ENCODE measurements around the gene FUT2.

The FUT2 gene

GRCh38 chr19:48711106-48711662 is 15.4 kb downstream of the FUT2 start:
- Histone ChIP-seq H3K9me3 (replicated peaks in 1 of 2; ENCODE audit: control insufficient read depth in 2 of 2, insufficient read depth in 1 of 2, low read depth in 1 of 2, low read length in 2 of 2) (no peaks in the 10 kb centered on the region), H3K14ac (ENCODE audit: low read length) (no peak overlapping the region), H3K36me3 (replicated peaks in 1 of 2; ENCODE audit: control insufficient read depth in 2 of 2, insufficient read depth in 2 of 2, low read length in 2 of 2) (no peaks in the 10 kb centered on the region), H2AFZ (ENCODE audit: low read length) (no peak overlapping the region), H3K9ac (ENCODE audit: low read depth, low read length, poor library complexity) (no peak overlapping the region), H2AK5ac (ENCODE audit: low read depth, low read length) (no peak overlapping the region), H3K4ac (ENCODE audit: low read length) (no peak overlapping the region), H3K27me3 (ENCODE audit: control insufficient read depth in 3 of 3, insufficient read depth in 3 of 3, low read depth in 1 of 3, low read length in 3 of 3) (no peaks in the 10 kb centered on the region), H3K79me1 (ENCODE audit: low read depth, low read length) (no peaks in the 10 kb centered on the region), H2BK15ac (ENCODE audit: low read length) (no peak overlapping the region), H3K4me3 (ENCODE audit: low read length in 2 of 2) (no peak overlapping the region), H3K27ac (replicated peaks; ENCODE audit: low read length) (no peak overlapping the region), H2BK12ac (ENCODE audit: low read length) (no peak overlapping the region), H3K4me2 (ENCODE audit: insufficient read depth, low read length, poor library complexity, severe bottlenecking) (no peak overlapping the region), H3K4me1 (ENCODE audit: control insufficient read depth in 2 of 2, insufficient read depth in 1 of 2, low read depth in 1 of 2, low read length in 2 of 2) (peaks cover 11 to 12% of the 10 kb centered on the region in 2 donors), H3K18ac (ENCODE audit: low read length) (no peak overlapping the region), H2BK120ac (ENCODE audit: low read depth, low read length) (no peak overlapping the region), H4K8ac (ENCODE audit: low read depth, low read length) (no peak overlapping the region), H3K23ac (ENCODE audit: low read depth, low read length, poor library complexity) (no peak overlapping the region), H4K91ac (ENCODE audit: low read depth, low read length, poor library complexity) (no peak overlapping the region), H2BK5ac (ENCODE audit: low read length) (no peak overlapping the region)
- no peak for DNase-seq (ENCODE audit: low spot score)
- WGBS, 2 donors (ENCODE audit: extremely low coverage in 2 of 2, insufficient read length in 2 of 2, insufficient replicate concordance in 1 of 2): no CpG with 5 or more reads among the region's 4 CpGs

GRCh38 chr19:48713041-48713863 is 17.5 kb downstream of the FUT2 start:
- Histone ChIP-seq H3K4me2 (ENCODE audit: insufficient read depth, low read length, poor library complexity, severe bottlenecking) (peak overlapping the region; percentile 99), H2BK15ac (ENCODE audit: low read length) (peak overlapping the region; percentile 79), H2AK5ac (ENCODE audit: low read depth, low read length) (peak overlapping the region; percentile 50), H2AFZ (ENCODE audit: low read length) (peak overlapping the region; percentile 92), H3K79me1 (ENCODE audit: low read depth, low read length) (no peaks in the 10 kb centered on the region), H2BK5ac (ENCODE audit: low read length) (peak overlapping the region; percentile 87), H3K4ac (ENCODE audit: low read length) (no peak overlapping the region), H3K9ac (ENCODE audit: low read depth, low read length, poor library complexity) (peak overlapping the region; percentile 86), H3K18ac (ENCODE audit: low read length) (peak overlapping the region; percentile 92), H3K4me1 (ENCODE audit: control insufficient read depth in 2 of 2, insufficient read depth in 1 of 2, low read depth in 1 of 2, low read length in 2 of 2) (peaks cover 17 to 19% of the 10 kb centered on the region in 2 donors), H4K91ac (ENCODE audit: low read depth, low read length, poor library complexity) (no peak overlapping the region), H3K9me3 (replicated peaks in 1 of 2; ENCODE audit: control insufficient read depth in 2 of 2, insufficient read depth in 1 of 2, low read depth in 1 of 2, low read length in 2 of 2) (no peaks in the 10 kb centered on the region), H3K23ac (ENCODE audit: low read depth, low read length, poor library complexity) (peak overlapping the region; percentile 85), H3K27ac (replicated peaks; ENCODE audit: low read length) (no peak overlapping the region), H2BK120ac (ENCODE audit: low read depth, low read length) (no peak overlapping the region), H3K36me3 (replicated peaks in 1 of 2; ENCODE audit: control insufficient read depth in 2 of 2, insufficient read depth in 2 of 2, low read length in 2 of 2) (no peaks in the 10 kb centered on the region), H3K14ac (ENCODE audit: low read length) (peak overlapping the region; percentile 47), H4K8ac (ENCODE audit: low read depth, low read length) (no peak overlapping the region), H3K27me3 (ENCODE audit: control insufficient read depth in 3 of 3, insufficient read depth in 3 of 3, low read depth in 1 of 3, low read length in 3 of 3) (no peaks in the 10 kb centered on the region), H3K4me3 (ENCODE audit: low read length in 2 of 2) (peak overlapping the region; percentile 66 to 99), H2BK12ac (ENCODE audit: low read length) (no peak overlapping the region)
- DNase-seq (ENCODE audit: low spot score): no peak
- WGBS, 2 donors (ENCODE audit: extremely low coverage in 2 of 2, insufficient read length in 2 of 2, insufficient replicate concordance in 1 of 2): no CpG with 5 or more reads among the region's 25 CpGs

- H3K36me3 ChIP-seq (replicated peaks in 1 of 2; ENCODE audit: control insufficient read depth in 2 of 2, insufficient read depth in 2 of 2, low read length in 2 of 2): no peaks in the 10 kb centered on the region
- peak overlapping the region; percentile 89 for H3K27ac ChIP-seq (replicated peaks; ENCODE audit: low read length)
- H4K91ac ChIP-seq (ENCODE audit: low read depth, low read length, poor library complexity): no peak overlapping the region
- peak overlapping the region; percentile 99 for H3K4me2 ChIP-seq (ENCODE audit: insufficient read depth, low read length, poor library complexity, severe bottlenecking)
- H2BK120ac ChIP-seq (ENCODE audit: low read depth, low read length): no peak overlapping the region
- peak overlapping the region; percentile 86 for H3K9ac ChIP-seq (ENCODE audit: low read depth, low read length, poor library complexity)
- H3K27me3 ChIP-seq (ENCODE audit: control insufficient read depth in 3 of 3, insufficient read depth in 3 of 3, low read depth in 1 of 3, low read length in 3 of 3): no peaks in the 10 kb centered on the region
- H4K8ac ChIP-seq (ENCODE audit: low read depth, low read length): no peak overlapping the region
- H3K4me3 ChIP-seq (ENCODE audit: low read length in 2 of 2): peak overlapping the region; percentile 66 to 99
- peaks cover 25 to 27% of the 10 kb centered on the region in 2 donors for H3K4me1 ChIP-seq (ENCODE audit: control insufficient read depth in 2 of 2, insufficient read depth in 1 of 2, low read depth in 1 of 2, low read length in 2 of 2)
- DNase-seq (ENCODE audit: low spot score): peak; percentile 100
- no peak overlapping the region for H2BK12ac ChIP-seq (ENCODE audit: low read length)
- peak overlapping the region; percentile 55 for H3K4ac ChIP-seq (ENCODE audit: low read length)
- H3K9me3 ChIP-seq (replicated peaks in 1 of 2; ENCODE audit: control insufficient read depth in 2 of 2, insufficient read depth in 1 of 2, low read depth in 1 of 2, low read length in 2 of 2): no peaks in the 10 kb centered on the region
- peak overlapping the region; percentile 93 for H2AK5ac ChIP-seq (ENCODE audit: low read depth, low read length)
- no peaks in the 10 kb centered on the region for H3K79me1 ChIP-seq (ENCODE audit: low read depth, low read length)
- H3K18ac ChIP-seq (ENCODE audit: low read length): peak overlapping the region; percentile 92
- H2BK15ac ChIP-seq (ENCODE audit: low read length): peak overlapping the region; percentile 94
- no CpG with 5 or more reads among the region's 67 CpGs for WGBS, 2 donors (ENCODE audit: extremely low coverage in 2 of 2, insufficient read length in 2 of 2, insufficient replicate concordance in 1 of 2)
- H2BK5ac ChIP-seq (ENCODE audit: low read length): peak overlapping the region; percentile 87
- H3K14ac ChIP-seq (ENCODE audit: low read length): peak overlapping the region; percentile 31
- H3K23ac ChIP-seq (ENCODE audit: low read depth, low read length, poor library complexity): peak overlapping the region; percentile 85
- H2AFZ ChIP-seq (ENCODE audit: low read length): peak overlapping the region; percentile 95
These were observed 18.3 kb downstream of the FUT2 start for GRCh38 chr19:48713864-48714755.

Data from neuronal stem cell (in vitro differentiated cells).